AG20443 (cell line): ENCODE measurements around the gene NQO2.
"Not testable (repeated sequence)": the region's sequence is repeated elsewhere in the genome, so short reads cannot be mapped to it uniquely, and the experiment has no call there.

Experiments
- DNase-seq: peaks from one replicate; pipeline ENCODE4 v3.0.0; 2012; ENCODE audit warnings: low spot score, mixed read lengths

The NQO2 gene

DNA sequence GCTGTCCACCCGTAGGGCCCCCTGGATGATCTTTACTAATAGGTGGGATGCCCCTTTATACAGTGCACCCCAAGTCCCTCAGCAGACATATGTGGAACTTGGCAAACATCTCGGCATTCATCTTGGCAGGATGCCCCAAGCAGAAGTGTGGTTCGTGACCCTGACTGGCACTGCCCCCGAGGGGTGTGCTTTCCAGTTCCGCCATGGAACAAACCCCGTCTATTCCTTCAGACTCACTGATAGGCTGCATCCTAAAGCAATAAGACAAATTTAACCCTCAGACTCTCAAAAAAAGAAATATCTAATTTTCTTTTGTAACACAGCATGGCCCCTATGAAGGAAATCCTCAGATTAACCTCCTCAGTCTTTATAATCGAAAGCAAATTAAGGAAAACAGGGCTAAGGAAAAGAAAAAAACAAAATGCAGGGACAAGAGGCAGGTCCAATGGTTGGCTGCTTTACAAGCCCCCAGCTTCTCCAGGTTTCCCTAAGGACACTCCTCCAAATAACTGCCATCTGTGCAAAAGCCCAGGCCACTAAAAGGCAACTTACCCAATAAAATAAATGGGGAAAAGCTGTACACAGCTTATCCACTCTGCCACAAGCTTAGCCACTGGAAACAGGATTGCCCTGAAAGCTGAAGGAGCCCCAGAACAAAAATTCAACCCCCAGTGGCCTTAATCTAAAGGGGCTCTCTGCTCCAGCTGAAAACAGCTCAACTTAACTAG lies 38.1 kb downstream of the NQO2 start:
- DNase-seq = no peak

DNA sequence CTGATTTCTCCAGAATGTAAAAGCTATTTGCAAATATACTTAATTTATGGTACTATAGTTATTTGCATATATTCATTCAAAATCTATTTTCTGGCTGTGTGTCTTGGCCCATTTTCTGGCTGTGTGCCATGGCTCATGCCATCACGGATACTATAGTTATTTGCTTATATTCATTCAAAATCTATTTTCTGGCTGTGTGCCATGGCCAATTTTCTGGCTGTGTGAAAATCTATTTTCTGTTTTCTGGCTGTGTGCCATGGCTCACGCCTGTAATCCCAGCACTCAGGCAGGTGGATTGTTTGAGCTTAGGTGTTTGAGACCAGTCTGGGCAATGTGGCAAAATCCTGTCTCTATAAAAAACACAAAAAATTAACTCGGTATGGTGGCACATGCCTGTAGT lies 39.7 kb downstream of the NQO2 start:
- no peak for DNase-seq

DNA sequence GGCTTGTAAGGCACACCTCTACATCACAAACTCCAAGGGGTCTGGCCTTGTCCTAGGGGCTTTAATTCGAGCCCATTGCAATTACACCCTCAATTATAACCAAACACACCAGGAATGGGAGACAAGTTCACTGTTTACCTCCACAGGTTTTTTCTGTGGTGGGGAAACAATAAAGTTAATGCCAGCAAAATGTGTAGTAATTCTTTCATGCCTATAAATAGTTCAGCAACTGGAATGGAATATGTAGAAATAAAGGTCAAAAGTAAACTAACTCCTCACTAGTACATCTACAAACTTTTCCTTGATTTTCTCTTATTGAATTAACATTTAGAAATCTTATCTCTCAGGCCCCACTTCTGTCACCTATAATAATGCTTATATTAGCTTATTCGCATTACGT lies 41.5 kb downstream of the NQO2 start:
- DNase-seq = no peak

DNA sequence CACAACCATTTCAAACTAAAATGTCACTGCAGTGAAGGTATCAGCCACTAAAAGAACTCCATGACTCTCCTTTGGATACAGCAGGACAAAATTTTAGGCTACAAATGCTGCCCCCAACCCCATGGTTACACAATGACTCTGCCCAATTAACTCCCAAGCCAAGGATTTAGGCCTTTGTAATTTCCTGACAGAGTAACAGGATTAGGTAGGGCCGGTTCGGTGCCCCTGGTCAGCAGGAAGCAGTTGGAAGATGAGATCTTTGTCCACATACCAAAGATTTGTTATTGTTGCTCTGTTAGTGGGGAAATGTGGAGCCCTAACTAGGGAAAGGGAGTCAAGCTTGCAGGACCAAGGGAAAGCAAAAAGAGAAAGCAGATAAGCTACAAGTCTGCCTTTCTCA lies 41.9 kb downstream of the NQO2 start:
- no peak for DNase-seq

DNA sequence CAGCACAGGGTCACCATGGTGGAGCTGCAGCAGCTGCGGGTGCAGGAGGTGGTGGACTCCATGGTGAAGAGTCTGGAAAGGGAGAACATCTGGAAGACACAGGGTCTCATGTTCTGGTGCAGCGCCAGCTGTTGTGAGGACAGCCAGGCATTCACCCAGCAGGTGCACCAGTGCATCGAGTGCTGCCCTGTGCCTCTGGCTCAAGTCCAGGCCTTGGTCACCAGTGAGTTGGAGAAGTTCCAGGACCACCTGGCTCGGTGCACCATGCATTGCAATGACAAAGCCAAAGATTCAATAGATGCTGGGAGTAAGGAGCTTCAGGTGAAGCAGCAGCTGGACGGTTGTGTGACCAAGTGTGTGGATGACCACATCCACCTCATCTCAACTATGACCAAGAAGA lies 45.7 kb downstream of the NQO2 start:
- DNase-seq = no peak

DNA sequence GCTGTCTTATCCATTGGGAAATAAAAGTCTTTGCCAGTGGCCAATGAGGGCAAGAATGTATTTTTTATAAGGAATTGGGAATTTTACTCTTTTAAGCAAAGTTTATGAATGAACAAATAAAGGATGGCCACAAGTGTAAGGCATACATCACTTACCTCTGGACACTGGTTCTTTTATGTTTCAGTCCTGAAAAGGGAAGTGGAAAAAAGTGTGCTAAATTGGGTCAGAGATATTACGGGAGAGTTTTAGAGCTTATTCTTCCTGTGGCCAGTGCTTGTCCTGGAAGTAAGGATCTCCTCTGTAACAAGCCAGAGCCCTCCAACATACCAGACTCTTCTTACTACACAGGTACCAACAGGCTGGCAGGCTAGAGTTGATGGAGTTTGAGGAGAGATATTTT lies 46.1 kb downstream of the NQO2 start:
- no peak for DNase-seq

DNA sequence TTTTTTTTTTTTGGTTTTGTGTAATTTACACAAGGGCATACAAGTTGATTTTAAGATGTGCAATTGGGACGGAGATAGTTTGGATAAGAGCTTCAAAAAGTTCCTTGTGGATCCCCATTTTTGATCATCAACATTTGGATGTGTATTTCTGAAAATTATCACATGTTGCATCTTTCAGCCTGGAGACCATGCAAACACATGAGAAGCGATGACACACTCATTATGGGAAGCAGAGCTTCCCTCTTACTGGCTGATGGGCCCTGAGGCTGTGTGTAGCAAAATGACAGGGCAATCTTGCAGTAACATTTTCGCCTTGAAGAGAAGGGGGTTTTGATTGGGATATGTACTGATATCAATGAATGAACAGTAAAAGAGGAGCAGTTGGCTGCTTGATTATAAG lies 46.6 kb downstream of the NQO2 start:
- DNase-seq = no peak

DNA sequence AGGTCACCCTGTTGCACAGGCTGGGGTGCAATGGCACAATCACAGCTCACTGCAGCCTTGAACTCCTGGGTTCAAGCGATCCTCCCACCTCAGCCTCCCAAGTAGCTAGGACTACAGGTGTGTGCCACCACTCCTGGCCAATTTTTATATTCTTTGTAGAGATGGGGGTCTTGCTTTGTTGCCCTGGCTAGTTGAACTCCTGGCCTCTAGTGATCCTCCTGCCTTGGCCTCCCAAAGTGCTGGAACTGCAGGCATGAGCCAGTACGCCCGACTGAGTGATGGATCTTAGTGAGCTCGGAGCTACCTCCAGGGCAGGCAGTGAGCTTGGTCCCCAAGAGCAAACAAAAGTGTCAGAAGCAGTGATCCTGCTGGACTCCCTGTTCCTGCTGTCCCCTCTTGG lies 48.3 kb downstream of the NQO2 start:
- DNase-seq = not testable (repeated sequence)

DNA sequence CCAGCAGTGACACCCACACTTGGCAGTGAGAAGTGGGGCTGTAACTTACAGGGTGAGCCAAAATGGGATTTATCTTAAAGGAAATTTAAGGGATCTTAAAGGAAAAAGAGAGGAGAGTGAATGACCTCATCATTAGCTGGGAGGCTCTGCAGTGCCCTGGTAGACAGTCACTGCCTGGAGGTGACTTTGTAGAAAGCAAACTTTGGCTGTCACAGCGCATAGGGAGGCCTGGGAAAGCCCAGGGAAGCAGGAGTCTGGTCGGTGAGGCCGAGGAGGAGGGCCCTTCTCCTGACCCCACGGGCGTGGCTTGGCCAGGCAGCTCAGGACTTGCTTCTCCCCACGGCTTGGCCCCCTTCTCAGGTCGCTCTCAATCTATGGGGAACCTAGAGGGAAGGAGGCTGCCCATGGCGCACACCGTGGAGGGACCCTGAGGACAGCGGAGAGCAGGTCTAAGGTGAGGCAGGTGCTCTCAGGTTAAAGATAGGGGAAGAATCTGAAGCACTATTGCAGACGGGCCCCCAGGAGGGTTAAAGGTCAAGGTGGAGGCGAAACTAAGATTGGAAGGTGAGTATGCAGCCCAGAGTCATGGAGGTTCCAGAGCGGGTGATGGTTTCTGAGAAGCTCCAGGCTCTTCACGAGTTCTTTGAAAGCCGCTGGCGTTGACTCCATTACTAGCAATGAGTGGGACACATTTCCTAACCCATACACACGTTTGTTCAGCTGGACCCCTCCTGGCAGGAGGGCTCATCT lies 53.0 kb downstream of the NQO2 start:
- no peak for DNase-seq

DNA sequence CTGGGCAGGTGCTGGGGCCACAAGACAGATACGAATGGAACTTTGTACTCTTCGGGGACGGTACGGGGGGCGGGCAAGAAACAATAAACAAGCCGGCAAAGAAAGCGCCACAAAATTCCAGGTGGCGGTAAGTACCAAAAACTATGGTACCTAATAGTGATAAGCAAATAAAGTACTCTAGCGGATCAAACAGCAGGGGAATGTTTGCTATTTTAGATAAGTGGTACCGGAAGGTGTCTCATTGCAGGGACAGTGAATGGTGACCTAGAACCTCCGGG lies 53.5 kb downstream of the NQO2 start:
- DNase-seq = no peak

DNA sequence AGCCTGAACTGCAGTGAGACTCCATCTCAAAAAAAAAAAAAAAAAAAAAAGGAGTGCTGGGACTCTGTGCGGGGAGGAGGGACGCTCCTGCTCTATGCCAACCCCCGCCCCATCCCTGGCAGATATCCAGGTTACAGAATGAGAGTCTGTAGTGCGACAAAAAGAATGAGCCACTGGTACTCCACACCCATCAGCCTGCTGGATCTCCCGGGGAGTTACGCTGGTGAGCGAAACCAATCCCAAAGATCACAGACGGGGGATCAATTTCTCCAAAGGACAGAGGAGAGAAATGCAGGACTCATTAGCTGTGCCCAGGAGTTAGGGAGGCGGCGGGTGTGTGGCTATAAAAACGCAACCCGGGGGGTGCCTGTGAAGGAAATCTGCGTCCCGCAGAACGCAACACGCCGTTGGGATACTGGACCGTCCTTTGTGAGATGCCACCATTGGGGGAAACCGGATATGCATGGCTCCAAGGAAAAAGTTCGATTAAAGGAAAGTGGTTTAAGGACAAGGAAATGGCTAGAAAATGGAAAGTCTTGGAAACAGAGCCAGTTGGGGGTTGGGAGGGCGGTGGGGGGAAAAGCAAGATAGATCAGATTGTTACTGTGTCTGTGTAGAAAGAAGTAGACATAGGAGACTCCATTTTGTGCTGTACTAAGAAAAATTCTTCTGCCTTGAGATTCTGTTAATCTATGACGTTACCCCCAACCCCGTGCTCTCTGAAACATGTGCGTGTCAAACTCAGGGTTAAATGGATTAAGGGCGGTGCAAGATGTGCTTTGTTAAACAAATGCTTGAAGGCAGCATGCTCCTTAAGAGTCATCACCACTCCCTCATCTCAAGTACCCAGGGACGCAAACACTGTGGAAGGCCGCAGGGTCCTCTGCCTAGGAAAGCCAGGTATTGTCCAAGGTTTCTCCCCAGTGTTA lies 54.8 kb downstream of the NQO2 start:
- peak; percentile 47 for DNase-seq

DNA sequence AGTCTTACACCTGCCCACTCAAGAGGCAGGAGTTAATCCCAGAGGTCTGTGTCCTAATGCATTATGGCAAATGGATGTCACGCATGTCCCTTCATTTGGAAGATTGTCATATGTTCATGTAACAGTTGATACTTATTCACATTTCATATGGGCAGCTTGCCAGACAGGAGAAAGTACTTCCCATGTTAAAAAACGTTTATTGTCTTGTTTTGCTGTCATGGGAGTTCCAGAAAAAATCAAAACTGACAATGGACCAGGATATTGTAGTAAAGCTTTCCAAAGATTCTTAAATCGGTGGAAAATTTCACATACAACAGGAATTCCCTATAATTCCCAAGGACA lies 55.4 kb downstream of the NQO2 start:
- not testable (repeated sequence) for DNase-seq

DNA sequence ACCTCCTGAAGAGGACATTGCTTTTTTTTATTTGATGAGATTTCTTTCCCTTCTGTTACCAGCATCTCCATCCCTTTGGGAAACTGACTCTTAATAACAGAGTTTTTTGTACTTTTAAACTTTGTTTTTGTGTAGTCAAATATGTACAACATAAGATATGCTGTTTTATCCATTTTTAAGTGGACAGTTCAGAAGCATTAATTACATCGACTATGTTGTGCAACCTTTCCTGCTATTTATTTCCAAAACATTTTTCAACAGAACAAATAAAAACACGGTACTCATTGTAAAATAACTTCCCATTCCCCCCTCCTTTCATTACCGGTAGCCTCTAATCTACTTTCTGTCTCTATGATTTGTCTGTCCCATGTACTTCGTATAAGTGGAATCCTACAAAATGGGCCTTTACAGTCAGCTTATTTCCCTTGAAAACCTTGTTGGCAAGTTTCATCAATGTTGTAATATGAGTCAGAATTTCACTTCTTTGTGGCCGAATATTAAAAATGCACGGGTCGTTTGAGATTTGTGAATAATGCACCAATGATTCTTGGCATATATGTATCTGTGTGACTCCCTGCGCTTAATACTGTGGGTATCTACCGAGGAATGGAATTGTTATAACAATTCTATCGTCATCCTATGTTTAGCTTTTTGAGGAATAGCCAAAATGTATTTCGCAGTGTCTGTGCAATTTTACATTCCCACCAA lies 57.5 kb downstream of the NQO2 start:
- DNase-seq = no peak

DNA sequence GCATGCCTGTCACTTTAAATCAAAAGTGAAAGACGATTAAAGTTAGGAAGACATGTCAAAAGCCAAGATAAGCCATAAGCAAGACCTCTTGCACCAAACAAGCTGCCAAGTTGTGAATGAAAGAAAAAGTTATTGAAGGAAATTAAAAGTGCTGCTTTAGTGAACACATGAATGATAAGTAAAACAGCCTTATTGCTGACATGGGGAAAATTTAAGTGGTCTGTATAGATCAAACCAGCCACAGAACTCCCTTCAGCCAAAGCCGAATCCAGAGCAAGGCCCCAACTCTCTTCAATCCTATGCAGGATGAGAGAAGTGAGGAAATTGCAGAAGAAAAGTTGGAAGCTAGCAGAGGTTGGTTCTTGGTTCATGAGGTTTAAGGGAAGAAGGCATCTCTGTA lies 59.3 kb downstream of the NQO2 start:
- DNase-seq = no peak

DNA sequence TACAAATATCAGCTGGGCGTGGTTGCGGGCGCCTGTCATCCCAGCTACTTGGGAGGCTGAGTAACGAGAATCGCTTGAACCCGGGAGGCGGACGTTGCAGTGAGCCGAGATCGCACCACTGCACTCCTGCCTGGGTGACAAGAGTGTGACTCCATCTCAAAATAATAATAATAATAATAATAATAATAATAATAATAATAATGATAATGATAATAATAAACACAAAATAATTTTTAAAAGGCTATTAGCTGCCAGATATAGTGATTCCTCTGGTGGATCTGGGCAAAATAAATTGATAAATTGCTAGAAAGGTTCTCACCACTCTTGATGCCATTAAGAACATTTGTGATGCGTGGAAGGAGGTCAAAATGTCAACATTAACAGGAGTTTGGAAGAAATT lies 60.4 kb downstream of the NQO2 start:
- not testable (repeated sequence) for DNase-seq

DNA sequence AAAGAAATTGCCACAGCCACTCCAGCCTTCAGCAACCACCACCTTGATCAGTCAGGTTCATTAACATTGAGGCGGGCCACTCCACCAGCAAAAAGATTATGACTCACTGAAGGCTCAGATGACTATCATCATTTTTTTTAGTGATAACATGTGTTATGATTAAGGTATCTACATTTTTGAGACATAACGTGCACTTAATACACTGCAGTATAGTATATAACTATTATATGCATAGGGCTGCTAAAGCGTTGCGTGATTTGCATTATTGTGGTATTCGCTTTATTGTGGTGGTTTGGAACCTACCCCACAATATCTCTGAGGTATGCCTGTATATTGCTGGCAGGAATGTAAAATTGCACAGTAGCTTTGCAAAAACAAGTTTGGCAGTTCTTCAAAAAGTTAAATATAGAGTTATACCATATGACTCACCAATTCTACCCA lies 61.8 kb downstream of the NQO2 start:
- DNase-seq = no peak

DNA sequence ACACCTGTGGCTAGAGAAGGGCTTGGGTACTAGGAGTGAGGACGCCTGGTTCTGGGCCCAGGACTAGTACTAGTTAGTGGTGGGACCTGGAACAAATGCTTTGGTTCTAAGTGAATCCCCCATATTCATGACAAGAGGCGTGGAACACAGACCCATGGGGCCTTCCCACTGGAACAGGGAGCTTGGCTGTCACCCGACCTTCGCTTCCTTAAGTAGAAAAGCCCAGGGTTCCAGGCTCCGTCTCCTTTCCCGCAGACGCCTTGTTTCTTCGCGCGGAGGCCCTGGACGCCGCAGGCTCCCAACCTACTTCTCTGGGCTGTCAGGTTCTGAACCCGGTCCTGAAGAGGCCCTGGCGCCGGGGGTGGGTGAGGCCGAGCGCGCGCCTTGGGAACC lies 63.6 kb downstream of the NQO2 start:
- DNase-seq = not testable (repeated sequence)

DNA sequence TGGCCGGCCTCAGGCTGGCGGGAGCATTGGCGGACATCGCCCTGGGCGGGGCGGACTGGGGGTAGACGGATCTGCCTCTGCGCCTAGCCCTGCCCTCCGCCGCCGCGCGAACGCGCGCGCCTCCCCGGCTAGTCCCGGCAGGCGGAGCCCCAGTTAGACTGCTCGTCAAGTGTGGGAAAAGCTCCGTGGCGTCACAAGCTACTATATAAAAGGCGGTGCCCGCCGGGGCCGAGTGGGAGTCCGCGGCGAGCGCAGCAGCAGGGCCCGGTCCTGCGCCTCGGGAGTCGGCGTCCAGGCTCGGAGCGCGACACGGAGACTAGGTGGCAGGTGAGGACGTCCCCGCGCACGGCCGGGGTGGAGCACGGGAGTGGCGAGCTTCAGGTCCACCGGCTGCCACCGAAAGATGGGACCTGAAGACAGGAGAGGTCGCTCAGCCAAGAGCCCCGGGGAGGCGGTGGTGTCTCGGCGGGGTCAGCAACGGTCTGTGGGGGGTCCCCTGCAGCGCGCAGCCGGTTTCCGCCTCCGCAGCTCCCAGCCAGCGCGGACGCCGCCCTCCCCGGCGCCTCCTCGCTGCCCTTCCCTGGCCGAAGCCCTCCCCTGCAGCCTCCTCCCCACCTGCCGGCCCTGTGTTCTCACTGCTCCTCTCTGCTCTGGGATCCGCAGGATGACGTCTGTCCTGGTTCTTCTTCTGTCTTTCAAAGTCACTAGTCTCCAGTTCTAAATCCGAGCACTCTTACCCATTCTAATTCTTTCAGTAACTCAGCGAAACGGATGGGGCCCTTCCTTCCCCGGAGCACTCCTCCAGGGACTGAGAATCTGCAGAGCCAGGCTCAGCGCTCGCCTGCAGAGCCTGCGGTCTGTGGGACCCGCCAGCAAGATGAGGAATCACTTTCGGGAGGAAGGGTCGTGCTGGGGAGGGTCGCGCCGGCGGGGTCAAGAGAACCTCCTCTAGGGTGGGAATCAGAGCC lies 64.3 kb downstream of the NQO2 start:
- DNase-seq = peak; percentile 96

DNA sequence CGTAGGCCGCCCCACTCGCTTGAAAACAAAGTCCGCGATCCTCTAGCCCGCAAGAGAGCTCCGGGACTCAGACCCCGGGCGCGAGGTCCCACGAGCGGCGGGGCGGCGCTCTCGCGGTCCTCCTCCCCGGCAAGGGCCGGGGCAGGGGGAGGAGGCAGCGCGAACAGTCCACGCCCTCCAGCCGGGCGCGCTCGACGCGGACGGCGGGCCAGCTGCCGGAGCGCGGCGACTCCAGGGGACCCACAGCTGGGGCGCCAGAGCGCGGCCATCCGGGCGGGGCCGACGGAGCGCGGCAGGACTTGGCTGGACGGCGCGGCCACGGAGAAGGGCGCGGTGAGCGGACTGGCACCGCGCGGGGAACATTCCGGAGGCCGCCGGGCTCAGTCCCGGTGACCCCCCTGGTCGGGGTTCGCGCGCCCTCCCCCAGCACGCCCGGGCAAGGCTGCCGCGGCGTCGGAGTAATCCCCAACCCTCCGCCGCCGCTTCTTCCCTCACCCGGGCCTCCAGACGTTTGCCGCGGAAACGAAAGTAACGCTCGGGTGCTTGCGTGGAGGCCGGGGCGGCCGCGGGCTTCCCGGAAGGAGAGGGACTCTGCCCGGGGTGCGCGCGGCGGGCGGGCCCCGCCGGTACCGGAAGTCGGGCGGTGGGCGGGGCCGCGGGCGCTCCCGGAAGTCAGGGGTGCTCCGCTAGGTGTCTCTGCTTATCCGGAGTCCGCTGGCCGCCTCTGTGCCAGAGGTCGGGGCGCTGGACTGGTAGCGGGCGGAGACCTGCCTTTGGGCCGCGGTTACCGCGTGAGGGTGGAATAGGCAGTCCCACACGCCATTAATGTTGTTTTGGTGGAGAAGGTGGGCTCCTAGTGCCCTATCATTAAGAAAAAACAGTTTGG lies 68.9 kb downstream of the NQO2 start, which contains the start of gene RIPK1:
Gene RIPK1 (plus strand): TSS at position 166 of the 886 bp plus-strand sequence. CDS start 8,330 bp downstream, outside the sequence.
- peak; percentile 96 for DNase-seq
